IMR-90 (cell line): ENCODE data around the gene CCT7. TPM values are rescaled to one million over a fixed set of nuclear protein-coding genes. Genes with fewer than 3 reads are reported as not detected.

Experiments used
- ATAC-seq: fragments of 200-7000 bp; cut with Tn5 transposase; 2 replicates; pipeline ENCODE4 v1.9.1; 2020; ENCODE audit warnings: low read depth, mild to moderate bottlenecking, moderate library complexity
- BruUV-seq: library from RNA; stranded (reverse); fragments of 400-500 nt; replicated peaks from 2 replicates; lab custom pipeline; 2021; lab: Mats Ljungman, UMichigan
- CTCF ChIA-PET: fragments of 300-600 bp; formaldehyde crosslinking; extraction: SDS; loops from one replicate; lab custom pipeline; 2021; ENCODE audit warnings: antibody characterized with exemption; lab: Yijun Ruan, JAX
- POLR2A ChIA-PET: fragments of 300-600 bp; sonication (Branson Sonifier 250); formaldehyde crosslinking; loops from one replicate; lab custom pipeline; 2022; ENCODE audit warnings: antibody characterized with exemption; ENCODE audit not compliant: unreplicated experiment; lab: Charles Lee
- DNase-seq: peaks from one replicate; pipeline ENCODE4 v3.0.0; 2013
- H2AFZ ChIP-seq: replicated peaks from 2 replicates; pipeline ENCODE3; 2013; ENCODE audit warnings: low read length, mild to moderate bottlenecking; ENCODE audit not compliant: poor library complexity
- H2AK5ac ChIP-seq: 2 replicates; pipeline ENCODE4 v1.6.1; 2013; ENCODE audit warnings: low read depth, low read length, inconsistent platforms
- H2AK9ac ChIP-seq: replicated peaks from 2 replicates; pipeline ENCODE3; 2013; ENCODE audit warnings: mild to moderate bottlenecking, low read depth, low read length, moderate library complexity; ENCODE audit not compliant: poor library complexity
- H2BK120ac ChIP-seq: 2 replicates; pipeline ENCODE4 v1.6.1; 2013; ENCODE audit warnings: low read depth, low read length, inconsistent platforms
- H2BK15ac ChIP-seq: 3 replicates; pipeline ENCODE4 v1.6.1; 2013; ENCODE audit warnings: low read depth, low read length, inconsistent platforms
- H2BK20ac ChIP-seq: 2 replicates; pipeline ENCODE4 v1.6.1; 2013; ENCODE audit warnings: low read depth, mild to moderate bottlenecking, inconsistent platforms, low read length, moderate library complexity
- H2BK5ac ChIP-seq: 2 replicates; pipeline ENCODE4 v1.6.1; 2013; ENCODE audit warnings: mild to moderate bottlenecking, low read depth, low read length, inconsistent platforms; ENCODE audit not compliant: poor library complexity, severe bottlenecking
- H3K14ac ChIP-seq: replicated peaks from 2 replicates; pipeline ENCODE4 v1.6.1; 2013; ENCODE audit warnings: low read depth, low read length, inconsistent platforms
- H3K18ac ChIP-seq: 2 replicates; pipeline ENCODE4 v1.6.1; 2013; ENCODE audit warnings: low read depth, low read length, control low read depth
- H3K23ac ChIP-seq: 2 replicates; pipeline ENCODE4 v1.6.1; 2013; ENCODE audit warnings: low read depth, low read length, inconsistent platforms
- H3K27ac ChIP-seq: 2 replicates; pipeline ENCODE4 v1.5.1; 2013; ENCODE audit warnings: mild to moderate bottlenecking, control low read depth, low read length; ENCODE audit not compliant: insufficient read depth
- H3K27me3 ChIP-seq: 2 replicates; pipeline ENCODE4 v1.6.1; 2013; ENCODE audit warnings: low read length; ENCODE audit not compliant: control insufficient read depth, insufficient read depth
- H3K36me3 ChIP-seq: 2 replicates; pipeline ENCODE4 v1.6.1; 2013; ENCODE audit warnings: low read length, mixed read lengths; ENCODE audit not compliant: control insufficient read depth, insufficient read depth
- H3K4ac ChIP-seq: 2 replicates; pipeline ENCODE4 v1.6.1; 2013; ENCODE audit warnings: low read depth, low read length, inconsistent platforms
- H3K4me1 ChIP-seq: 2 replicates; pipeline ENCODE4 v1.6.1; 2013; ENCODE audit warnings: low read length, mixed read lengths; ENCODE audit not compliant: control insufficient read depth, insufficient read depth
- H3K4me2 ChIP-seq: 2 replicates; pipeline ENCODE4 v1.6.1; 2013; ENCODE audit warnings: low read depth, mild to moderate bottlenecking, control low read depth, low read length, moderate library complexity
- H3K4me3 ChIP-seq: 2 replicates; pipeline ENCODE4 v1.5.1; 2013; ENCODE audit warnings: low read depth, mild to moderate bottlenecking, control low read depth, low read length, moderate library complexity; ENCODE audit not compliant: insufficient read depth
- H3K56ac ChIP-seq: 2 replicates; pipeline ENCODE4 v1.6.1; 2013; ENCODE audit warnings: low read length, inconsistent platforms; ENCODE audit not compliant: insufficient read depth; ENCODE audit errors: extremely low read depth
- H3K79me1 ChIP-seq, 2 experiments: 2 replicates each; pipeline ENCODE4 v1.6.1; 2013; ENCODE audit warnings: low read length in 2 of 2, inconsistent platforms in 1 of 2, low read depth in 1 of 2
- H3K9ac ChIP-seq: 2 replicates; pipeline ENCODE4 v1.6.1; 2013; ENCODE audit warnings: low read depth, low read length, control low read depth
- H3K9me1 ChIP-seq: 2 replicates; pipeline ENCODE4 v1.6.1; 2013; ENCODE audit warnings: low read length, inconsistent platforms; ENCODE audit not compliant: insufficient read depth
- H3K9me3 ChIP-seq: 2 replicates; pipeline ENCODE4 v1.6.1; 2013; ENCODE audit warnings: low read length; ENCODE audit not compliant: control insufficient read depth, insufficient read depth
- H4K20me1 ChIP-seq: 2 replicates; pipeline ENCODE4 v1.6.1; 2013; ENCODE audit warnings: low read length, inconsistent platforms; ENCODE audit not compliant: insufficient read depth
- H4K5ac ChIP-seq: 2 replicates; pipeline ENCODE4 v1.6.1; 2013; ENCODE audit warnings: mild to moderate bottlenecking, low read depth, low read length, control low read depth
- H4K8ac ChIP-seq, 2 experiments: 2 replicates each; pipeline ENCODE4 v1.6.1; 2013; ENCODE audit warnings: low read depth in 2 of 2, low read length in 2 of 2, control low read depth in 1 of 2, inconsistent platforms in 1 of 2
- H4K91ac ChIP-seq: 2 replicates; pipeline ENCODE4 v1.6.1; 2013; ENCODE audit warnings: low read depth, low read length, inconsistent platforms; ENCODE audit not compliant: insufficient read depth
- FOS ChIP-seq: fragments of 150-350 bp; IDR thresholded peaks from 2 replicates; pipeline ENCODE4 v1.6.1; 2016; ENCODE audit warnings: low read depth, low read length
- MAFK ChIP-seq: IDR thresholded peaks from 2 replicates; pipeline ENCODE4 v1.6.1; 2012; ENCODE audit warnings: low read depth, low read length, improper control_type of control experiment
- MAZ ChIP-seq: IDR thresholded peaks from 2 replicates; pipeline ENCODE4 v1.6.1; 2012; ENCODE audit warnings: low read depth, mild to moderate bottlenecking, low read length, improper control_type of control experiment, moderate library complexity, borderline replicate concordance
- MXI1 ChIP-seq: IDR thresholded peaks from 2 replicates; pipeline ENCODE4 v1.6.1; 2012; ENCODE audit warnings: low read depth, mild to moderate bottlenecking, low read length, moderate library complexity, borderline replicate concordance
- NFE2L2 ChIP-seq: fragments of 150-350 bp; IDR thresholded peaks from 2 replicates; pipeline ENCODE4 v1.6.1; 2016; ENCODE audit warnings: low read depth, mild to moderate bottlenecking, low read length
- RCOR1 ChIP-seq: IDR thresholded peaks from 2 replicates; pipeline ENCODE4 v1.6.1; 2012; ENCODE audit warnings: mild to moderate bottlenecking, low read length, improper control_type of control experiment; ENCODE audit not compliant: insufficient replicate concordance
- SMC3 ChIP-seq: fragments of 150-350 bp; IDR thresholded peaks from 2 replicates; pipeline ENCODE4 v1.6.1; 2016; ENCODE audit warnings: low read depth, mild to moderate bottlenecking, antibody characterized with exemption, low read length, moderate library complexity
- WGBS, 2 experiments: methylation state at CpG; one replicate each; pipeline versions ENCODE4 v1.1.5 to v1.1.7; 2013; ENCODE audit warnings: missing lambda C conversion rate in 2 of 2; ENCODE audit not compliant: insufficient read length in 1 of 2; ENCODE audit errors: extremely low coverage in 2 of 2; 5-methylcytosine and 5-hydroxymethylcytosine counted together
- dilution Hi-C: fragments of 300-500 bp; cut with HindIII; formaldehyde crosslinking; loops from one replicate; pipeline ENCODE4 v1.14.3; 2018; ENCODE audit warnings: low sequenced_read_pairs; ENCODE audit not compliant: unreplicated experiment
- in situ Hi-C: fragments of 300-500 bp; cut with MboI; formaldehyde crosslinking; loops from 3 replicates; pipeline ENCODE4 v1.14.3; 2019; ENCODE audit warnings: low sequenced_read_pairs, inconsistent platforms, mixed read lengths
- intact Hi-C: fragments of 100-400 bp; cut with micrococcal nuclease; formaldehyde crosslinking; loops from 2 replicates; pipeline ENCODE4 v1.10.0; 2022
- polyA plus RNA-seq, 3 experiments: library from polyadenylated mRNA; depleted of rRNA; stranded (reverse); fragments of >200 nt; gene quantifications; 2 replicates each; pipeline ENCODE4 v1.2.3, GENCODE V29; 2012; ENCODE audit warnings: low replicate concordance in 1 of 3
- total RNA-seq: library from RNA; depleted of rRNA; stranded (reverse); fragments of >200 nt; gene quantifications from 2 replicates; pipeline ENCODE4 v1.2.3, GENCODE V29; 2012

CCT7 gene
- total and polyA plus RNA-seq, 2 of the 4 experiments (the other 2 are of a cell fraction): 321 to 575 TPM

GRCh38 chr2:73292316-73292905 is 58.3 kb downstream of the CCT7 start:
- intact Hi-C loops: no loop called here
- Histone ChIP-seq H2AFZ (peak overlapping the region; percentile 0), H3K4me2 (no peak overlapping the region; the same call in 1 of the 2 replicates), H3K9ac (no peak overlapping the region), H3K4me3 (no peak overlapping the region), H3K27me3 (peaks cover 63% of the 10 kb centered on the region), H3K27ac (no peak overlapping the region), H3K4me1 (no peaks in the 10 kb centered on the region; the same call in 1 of the 2 replicates), H2AK5ac (no peak overlapping the region), H3K9me3 (no peaks in the 10 kb centered on the region), H4K91ac (no peak overlapping the region), H3K56ac (no peak overlapping the region), H3K23ac (no peak overlapping the region), H2BK20ac (no peak overlapping the region), H3K4ac (no peak overlapping the region), H3K36me3 (no peaks in the 10 kb centered on the region), H4K5ac (no peak overlapping the region), H2BK5ac (no peak overlapping the region), H4K8ac (no peak overlapping the region), H2BK15ac (no peak overlapping the region), H2BK120ac (no peak overlapping the region), H3K14ac (no peak overlapping the region), H3K79me1 (no peaks in the 10 kb centered on the region), H2AK9ac (no peak overlapping the region), H4K20me1 (peaks cover 5% of the 10 kb centered on the region; the same call in 1 of the 2 replicates), H3K9me1 (no peaks in the 10 kb centered on the region), H3K18ac (no peak overlapping the region)
- in situ Hi-C loops: no loop called here
- no TSS peak for BruUV-seq
- dilution Hi-C loops: no loop called here
- ATAC-seq: no peak
- DNase-seq: no peak
- TF ChIP-seq NFE2L2 (no peak), MAFK (no peak), SMC3 (no peak), MAZ (no peak), MXI1 (no peak), RCOR1 (no peak), FOS (no peak)
- POLR2A ChIA-PET: no interaction called here
- CTCF ChIA-PET: no interaction called here
- 5% methylated on average over 18 of the region's 38 CpGs; no CpG with 5 or more reads in 1 of the 2 experiments for WGBS, 2 experiments
